ENCODE measurements around the gene AACS. TPM values are rescaled to one million over a fixed set of nuclear protein-coding genes. Genes with fewer than 3 reads are reported as not detected.
"Not testable (repeated sequence)": the region's sequence is repeated elsewhere in the genome, so short reads cannot be mapped to it uniquely, and the experiment has no call there.

Gene AACS
- total RNA-seq, 2 donors from 2014 or later = 15.0 to 22.4 TPM

DNA sequence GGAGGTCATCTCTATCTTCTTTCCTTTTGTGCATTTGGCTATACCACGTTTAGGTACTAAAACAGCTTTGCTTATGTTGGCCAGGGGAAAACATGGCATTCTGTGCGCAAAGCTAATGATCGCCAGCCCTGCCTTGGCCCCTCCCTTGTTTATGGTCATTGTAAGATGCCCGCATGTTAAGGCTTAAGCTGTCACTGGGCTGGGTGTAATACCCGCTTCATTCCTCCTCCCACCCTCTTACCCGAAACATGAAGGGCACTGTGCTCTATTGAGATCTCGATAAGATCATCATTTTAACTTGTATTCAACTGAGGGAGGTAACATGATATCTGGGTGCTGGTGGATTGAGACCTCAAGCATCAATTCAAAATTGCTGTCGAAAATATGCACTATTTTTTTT is 37.1 kb upstream of the AACS start:
- H3K36me3 ChIP-seq (replicated peaks in 1 of 2; ENCODE audit: insufficient read depth in 1 of 2, low read depth in 2 of 2) = no peaks in the 10 kb centered on the region
- H3K4me3 ChIP-seq = no peak overlapping the region
- 92 to 93% methylated on average over 8 of the region's 8 CpGs for WGBS, 2 donors
- no peaks in the 10 kb centered on the region for H3K9me3 ChIP-seq
- DNase-seq = no peak
- intact Hi-C loops (cut with DNase I) = no loop called here
- no peaks in the 10 kb centered on the region for H3K4me1 ChIP-seq
- no peak for ATAC-seq
- TF ChIP-seq, protein P1, sequence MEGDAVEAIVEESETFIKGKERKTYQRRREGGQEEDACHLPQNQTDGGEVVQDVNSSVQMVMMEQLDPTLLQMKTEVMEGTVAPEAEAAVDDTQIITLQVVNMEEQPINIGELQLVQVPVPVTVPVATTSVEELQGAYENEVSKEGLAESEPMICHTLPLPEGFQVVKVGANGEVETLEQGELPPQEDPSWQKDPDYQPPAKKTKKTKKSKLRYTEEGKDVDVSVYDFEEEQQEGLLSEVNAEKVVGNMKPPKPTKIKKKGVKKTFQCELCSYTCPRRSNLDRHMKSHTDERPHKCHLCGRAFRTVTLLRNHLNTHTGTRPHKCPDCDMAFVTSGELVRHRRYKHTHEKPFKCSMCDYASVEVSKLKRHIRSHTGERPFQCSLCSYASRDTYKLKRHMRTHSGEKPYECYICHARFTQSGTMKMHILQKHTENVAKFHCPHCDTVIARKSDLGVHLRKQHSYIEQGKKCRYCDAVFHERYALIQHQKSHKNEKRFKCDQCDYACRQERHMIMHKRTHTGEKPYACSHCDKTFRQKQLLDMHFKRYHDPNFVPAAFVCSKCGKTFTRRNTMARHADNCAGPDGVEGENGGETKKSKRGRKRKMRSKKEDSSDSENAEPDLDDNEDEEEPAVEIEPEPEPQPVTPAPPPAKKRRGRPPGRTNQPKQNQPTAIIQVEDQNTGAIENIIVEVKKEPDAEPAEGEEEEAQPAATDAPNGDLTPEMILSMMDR (IDR thresholded peaks at IDR 0.05) = no peak
- no peaks in the 10 kb centered on the region for H3K27me3 ChIP-seq
- H3K27ac ChIP-seq = no peak overlapping the region

DNA sequence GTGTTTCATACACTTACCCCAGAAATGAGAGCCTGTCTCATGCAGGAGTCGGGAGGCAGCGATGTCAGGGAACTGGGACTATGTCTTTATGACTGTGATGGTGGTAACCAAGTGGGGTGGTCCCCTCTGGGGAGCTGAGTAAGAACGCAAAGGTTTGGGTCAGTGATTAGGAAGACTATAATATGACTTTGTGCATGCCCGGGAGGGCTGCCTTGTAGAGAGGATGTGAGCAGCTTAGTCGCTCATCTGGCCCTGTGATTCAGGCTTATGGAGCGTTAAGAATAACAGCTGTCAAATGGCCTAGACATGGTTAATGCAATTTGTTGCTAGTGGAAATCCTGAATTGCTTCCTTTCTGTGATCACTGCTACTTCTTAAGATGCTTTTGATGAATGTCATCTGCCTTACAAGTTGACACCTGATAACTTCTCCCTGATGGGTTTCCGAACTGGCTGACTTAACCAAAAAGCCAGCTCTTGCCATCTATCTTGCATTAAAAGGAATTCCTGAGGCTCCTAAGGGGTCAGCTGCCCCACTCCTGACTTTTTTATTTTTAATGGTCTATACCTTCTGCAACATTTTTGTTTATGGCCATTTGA is 35.4 kb upstream of the AACS start:
- TF ChIP-seq POLR2A (IDR thresholded peaks at IDR 0.05) = no peak
- TF ChIP-seq, protein P1 (IDR thresholded peaks at IDR 0.05) = no peak
- H3K4me1 ChIP-seq = no peaks in the 10 kb centered on the region
- DNase-seq (no peak), ATAC-seq (no peak)
- intact Hi-C loops (cut with DNase I) = no loop called here
- H3K36me3 ChIP-seq (replicated peaks in 1 of 2; ENCODE audit: insufficient read depth in 1 of 2, low read depth in 2 of 2) = no peaks in the 10 kb centered on the region
- no peaks in the 10 kb centered on the region for H3K9me3 ChIP-seq
- H3K27me3 ChIP-seq = no peaks in the 10 kb centered on the region
- WGBS, 2 donors = 85 to 97% methylated on average over 7 of the region's 7 CpGs
- H3K27ac ChIP-seq = no peak overlapping the region
- no peak overlapping the region for H3K4me3 ChIP-seq

DNA sequence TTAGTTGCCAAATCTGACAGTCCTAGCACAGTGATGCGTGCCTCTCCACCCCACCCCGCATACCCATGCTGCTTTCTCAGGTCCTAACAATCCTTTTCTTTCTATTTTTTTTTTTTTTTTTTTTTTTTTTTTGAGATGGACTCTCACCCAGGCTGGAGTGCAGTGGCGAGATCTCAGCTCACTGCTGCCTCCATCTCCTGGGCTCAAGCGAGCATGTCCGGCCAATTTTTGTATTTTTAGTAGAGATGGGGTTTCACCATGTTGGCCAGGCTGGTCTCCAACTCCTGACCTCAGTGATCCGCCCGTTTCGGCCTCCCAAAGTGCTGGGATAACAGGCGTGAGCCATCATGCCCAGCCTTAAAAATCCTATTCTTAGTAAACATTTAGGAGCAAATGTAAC is 33.8 kb upstream of the AACS start:
- H3K4me3 ChIP-seq; ATAC-seq; H3K27ac ChIP-seq; H3K4me1 ChIP-seq; intact Hi-C loops (cut with DNase I); H3K9me3 ChIP-seq; H3K36me3 ChIP-seq (replicated peaks in 1 of 2; ENCODE audit: insufficient read depth in 1 of 2, low read depth in 2 of 2); DNase-seq; H3K27me3 ChIP-seq: not testable (repeated sequence)
- WGBS, 2 donors = 81 to 90% methylated on average over 9 of the region's 9 CpGs

DNA sequence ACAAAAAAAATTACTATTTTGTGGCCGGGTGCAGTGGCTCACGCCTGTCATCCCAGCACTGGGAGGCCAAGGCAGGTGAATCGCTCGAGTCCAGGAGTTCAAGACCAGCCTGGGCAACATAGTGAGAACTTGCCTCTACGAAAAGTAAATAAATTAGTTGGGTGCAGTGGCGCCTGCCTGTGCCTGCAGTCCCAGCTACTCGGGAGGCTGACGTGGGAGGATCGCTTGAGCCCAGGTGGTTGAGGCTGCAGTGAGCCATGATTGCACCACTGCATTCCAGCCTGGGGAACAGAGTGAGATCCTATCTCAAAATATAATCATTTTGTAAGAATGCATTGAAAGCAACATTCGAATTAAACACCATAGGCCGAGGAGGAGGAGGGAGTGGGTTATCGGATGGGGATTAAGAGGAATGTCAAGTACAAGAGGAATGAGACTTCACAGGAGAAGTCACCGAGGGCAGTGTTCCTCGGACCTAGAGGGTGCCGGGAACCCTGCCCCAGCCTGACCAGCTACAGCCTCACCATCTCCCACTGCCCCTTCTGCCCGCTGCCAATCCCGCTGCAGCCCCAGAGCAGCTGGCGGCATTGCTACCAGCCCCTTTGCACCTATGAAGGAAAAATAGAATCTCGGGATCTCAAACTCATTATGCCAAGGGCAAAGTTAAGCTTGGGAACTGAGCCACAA is 32.6 kb upstream of the AACS start:
- ATAC-seq = no peak
- TF ChIP-seq, protein P1 (IDR thresholded peaks at IDR 0.05) = no peak
- TF ChIP-seq POLR2A (IDR thresholded peaks at IDR 0.05) = no peak
- intact Hi-C loops (cut with DNase I) = no loop called here

DNA sequence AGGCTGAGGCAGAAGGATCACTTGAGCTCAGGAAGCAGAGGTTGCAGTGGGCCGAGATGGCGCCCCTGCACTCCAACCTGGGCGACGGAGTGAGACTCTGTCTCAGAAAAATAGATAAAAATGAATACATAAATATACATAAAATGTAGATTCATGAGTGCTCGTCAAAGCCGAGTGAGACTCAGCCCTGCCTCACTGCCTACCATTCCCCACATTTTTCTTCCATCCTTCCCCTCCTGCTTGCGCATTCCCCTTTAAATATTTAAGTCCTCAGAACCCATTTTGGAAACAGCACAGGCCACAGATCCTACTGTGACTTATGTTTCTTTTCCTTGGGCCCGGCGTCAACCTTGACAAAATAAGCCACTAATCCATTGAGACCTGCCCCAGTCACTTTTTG is 31.9 kb upstream of the AACS start:
- H3K4me3 ChIP-seq = no peak overlapping the region
- no peaks in the 10 kb centered on the region for H3K36me3 ChIP-seq (replicated peaks in 1 of 2; ENCODE audit: insufficient read depth in 1 of 2, low read depth in 2 of 2)
- intact Hi-C loops (cut with DNase I) = no loop called here
- no peak for TF ChIP-seq POLR2A (IDR thresholded peaks at IDR 0.05)
- TF ChIP-seq, protein P1 (IDR thresholded peaks at IDR 0.05) = no peak
- no peaks in the 10 kb centered on the region for H3K4me1 ChIP-seq
- DNase-seq = no peak
- ATAC-seq = no peak
- 89 to 91% methylated on average over 9 of the region's 9 CpGs for WGBS, 2 donors
- H3K27ac ChIP-seq = no peak overlapping the region
- H3K9me3 ChIP-seq = no peaks in the 10 kb centered on the region
- H3K27me3 ChIP-seq = no peaks in the 10 kb centered on the region

More for the DNA sequence above, 32.6 kb upstream of the AACS start:
- Histone ChIP-seq H3K27me3 (no peaks in the 10 kb centered on the region), H3K4me3 (no peak overlapping the region), H3K27ac (no peak overlapping the region), H3K4me1 (no peaks in the 10 kb centered on the region), H3K9me3 (no peaks in the 10 kb centered on the region), H3K36me3 (replicated peaks in 1 of 2; ENCODE audit: insufficient read depth in 1 of 2, low read depth in 2 of 2) (no peaks in the 10 kb centered on the region)
- WGBS, 2 donors = 88 to 90% methylated on average over 19 of the region's 19 CpGs
- DNase-seq = no peak

All from body of pancreas (tissue), 4 donors.